Sigmoid colon (tissue), 7 donors: Measurements from ENCODE around the gene MAPT. TPM values are rescaled to one million over a fixed set of nuclear protein-coding genes. Genes with fewer than 3 reads are reported as not detected.

ENCODE experiments used
- DNase-seq: peaks from one replicate; pipeline ENCODE4 v3.0.0-alpha.2; 2019
- H3K27ac ChIP-seq, 4 donors: fragments of 200-600 bp; sonication (generic); one replicate each; pipeline ENCODE4 v1.5.1; 2016 to 2019; ENCODE audit warnings: mild to moderate bottlenecking in 1 of 4
- H3K27me3 ChIP-seq, 3 donors: fragments of 200-600 bp; sonication (generic); one replicate each; pipeline ENCODE4 v1.5.1; 2019; ENCODE audit warnings: mild to moderate bottlenecking in 1 of 3
- H3K36me3 ChIP-seq, 4 donors: fragments of 200-600 bp; sonication (generic); one replicate each; pipeline ENCODE4 v1.5.1; 2016 to 2019
- H3K4me1 ChIP-seq, 4 donors: fragments of 200-600 bp; sonication (generic); one replicate each; pipeline ENCODE4 v1.5.1; 2017 to 2019
- H3K4me3 ChIP-seq, 4 donors: fragments of 200-600 bp; sonication (generic); one replicate each; pipeline ENCODE4 v1.5.1; 2017 to 2019; ENCODE audit warnings: mild to moderate bottlenecking in 2 of 4, moderate library complexity in 1 of 4
- H3K9me3 ChIP-seq, 4 donors: fragments of 200-600 bp in 3 of 4; sonication (generic) in 3 of 4; one replicate each; pipeline versions ENCODE4 v1.5.1 to v1.6.1; 2013 to 2019
- EP300 ChIP-seq, 4 donors: sonication (generic); formaldehyde crosslinking; IDR thresholded peaks; one replicate each; pipeline ENCODE4 v1.6.1; 2017; ENCODE audit warnings: antibody characterized with exemption in 4 of 4
- POLR2A ChIP-seq, 2 donors: fragments of 450-650 bp; IDR thresholded peaks; one replicate each; pipeline ENCODE4 v1.6.1; 2016; ENCODE audit warnings: antibody characterized with exemption in 2 of 2, mild to moderate bottlenecking in 2 of 2, moderate library complexity in 2 of 2
- POLR2AphosphoS5 ChIP-seq, 4 donors: sonication (generic); formaldehyde crosslinking; IDR thresholded peaks; one replicate each; pipeline ENCODE4 v1.6.1; 2017; ENCODE audit warnings: antibody characterized with exemption in 4 of 4
- WGBS, 2 donors: extraction: QIAGEN DNeasy Blood & Tissue Kit; methylation state at CpG; one replicate each; pipeline ENCODE4 v1.1.7; 2013; 5-methylcytosine and 5-hydroxymethylcytosine counted together
- intact Hi-C: fragments of 100-400 bp; cut with DNase I; formaldehyde crosslinking; loops from one replicate; pipeline ENCODE4 v1.15.1; 2023
- polyA plus RNA-seq, 3 donors: library from polyadenylated mRNA; stranded (reverse); fragments of 200-250 nt; gene quantifications; one replicate each; pipeline ENCODE4 v1.2.3, GENCODE V29; 2013
- total RNA-seq, 4 donors: library from RNA; depleted of rRNA; stranded (reverse); fragments of >200 nt; gene quantifications; one replicate each; pipeline ENCODE4 v1.1.0, GENCODE V29; 2016
- TF ChIP-seq, protein P1 (sequence below), 4 experiments: fragments of 450-650 bp in 3 of 4; fragments of 200-600 bp in 1 of 4; IDR thresholded peaks; one replicate each; pipeline ENCODE4 v1.5.1; 2016 to 2019; ENCODE audit warnings: antibody characterized with exemption in 4 of 4, mild to moderate bottlenecking in 3 of 4, moderate library complexity in 2 of 4
- donor health status: healthy with polysubstance abuse.
- donor health status: Bipolar disorder and iron deficiency.
- donor health status: healthy.

The MAPT gene
- total and polyA plus RNA-seq, 7 donors = 0.60 to 20.5 (median 10.9) TPM; not detected in 1

DNA sequence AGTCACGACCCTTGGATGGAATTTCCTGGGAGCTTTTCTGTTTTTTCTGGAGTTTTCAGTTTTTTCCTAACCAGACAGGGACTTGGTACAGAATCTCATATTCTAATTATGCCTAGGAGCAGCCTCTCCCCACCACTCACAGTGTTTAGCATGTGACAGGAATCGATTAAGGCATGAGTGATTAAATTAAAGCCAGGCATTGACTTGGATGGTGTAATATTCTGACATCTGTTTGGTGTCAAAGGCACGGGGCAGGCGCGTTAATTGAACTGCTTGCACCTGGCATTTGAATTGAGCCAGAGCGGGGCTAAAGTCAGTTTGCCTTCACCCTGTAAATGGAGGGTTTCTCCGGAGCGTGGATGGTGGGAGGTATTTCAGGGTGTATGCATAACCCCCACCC, 11.9 kb downstream of the MAPT start:
- H3K27me3 ChIP-seq = no peaks in the 10 kb centered on the region
- H3K27ac ChIP-seq = no peak overlapping the region
- 41 to 66% methylated on average over 8 of the region's 8 CpGs for WGBS, 2 donors
- H3K4me3 ChIP-seq = no peak overlapping the region
- H3K9me3 ChIP-seq = no peaks in the 10 kb centered on the region
- TF ChIP-seq, protein P1, sequence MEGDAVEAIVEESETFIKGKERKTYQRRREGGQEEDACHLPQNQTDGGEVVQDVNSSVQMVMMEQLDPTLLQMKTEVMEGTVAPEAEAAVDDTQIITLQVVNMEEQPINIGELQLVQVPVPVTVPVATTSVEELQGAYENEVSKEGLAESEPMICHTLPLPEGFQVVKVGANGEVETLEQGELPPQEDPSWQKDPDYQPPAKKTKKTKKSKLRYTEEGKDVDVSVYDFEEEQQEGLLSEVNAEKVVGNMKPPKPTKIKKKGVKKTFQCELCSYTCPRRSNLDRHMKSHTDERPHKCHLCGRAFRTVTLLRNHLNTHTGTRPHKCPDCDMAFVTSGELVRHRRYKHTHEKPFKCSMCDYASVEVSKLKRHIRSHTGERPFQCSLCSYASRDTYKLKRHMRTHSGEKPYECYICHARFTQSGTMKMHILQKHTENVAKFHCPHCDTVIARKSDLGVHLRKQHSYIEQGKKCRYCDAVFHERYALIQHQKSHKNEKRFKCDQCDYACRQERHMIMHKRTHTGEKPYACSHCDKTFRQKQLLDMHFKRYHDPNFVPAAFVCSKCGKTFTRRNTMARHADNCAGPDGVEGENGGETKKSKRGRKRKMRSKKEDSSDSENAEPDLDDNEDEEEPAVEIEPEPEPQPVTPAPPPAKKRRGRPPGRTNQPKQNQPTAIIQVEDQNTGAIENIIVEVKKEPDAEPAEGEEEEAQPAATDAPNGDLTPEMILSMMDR (IDR thresholded peaks at IDR 0.05) = no peak
- no peak for TF ChIP-seq POLR2AphosphoS5 (IDR thresholded peaks at IDR 0.05)
- TF ChIP-seq POLR2A (IDR thresholded peaks at IDR 0.05) = no peak
- TF ChIP-seq EP300 (IDR thresholded peaks at IDR 0.05) = no peak
- DNase-seq = no peak
- no peaks in the 10 kb centered on the region for H3K4me1 ChIP-seq
- intact Hi-C loops = no loop called here
- H3K36me3 ChIP-seq = no peaks in the 10 kb centered on the region

DNA sequence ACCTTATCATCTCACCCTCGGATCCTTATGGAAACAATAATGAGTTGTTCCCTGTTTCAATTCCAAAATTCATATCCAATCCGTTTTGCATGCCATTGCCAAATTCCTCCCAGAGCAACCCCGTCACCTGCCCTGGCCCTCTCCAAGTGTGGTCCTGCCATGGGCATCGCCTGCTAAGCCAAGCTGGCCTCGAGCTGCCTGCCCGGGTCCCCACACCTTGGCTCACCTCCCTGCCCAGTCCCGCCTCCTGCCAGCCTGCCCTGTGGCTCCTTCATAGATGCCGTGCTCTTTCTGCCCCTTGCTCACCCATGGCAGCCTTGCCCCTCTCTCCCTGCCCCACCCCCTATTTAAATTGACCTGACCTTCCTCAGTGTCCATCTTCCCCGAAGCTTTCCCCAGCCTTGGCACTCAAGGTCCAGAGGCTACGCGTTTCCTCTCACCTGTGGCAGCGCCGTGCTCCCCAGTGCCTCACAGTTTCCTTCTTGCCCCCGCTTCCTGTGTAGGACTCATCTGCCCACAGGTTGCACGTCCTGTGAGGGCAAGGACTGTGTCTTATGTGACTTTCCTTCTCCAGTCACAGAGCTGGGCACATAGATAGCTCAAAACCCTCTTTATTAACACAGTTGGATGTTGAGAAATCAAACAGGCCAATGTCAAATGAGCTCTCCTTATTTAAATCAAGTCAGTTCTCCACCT, 12.7 kb downstream of the MAPT start:
- WGBS, 2 donors = 72 to 75% methylated on average over 15 of the region's 15 CpGs
- Histone ChIP-seq H3K27me3 (no peaks in the 10 kb centered on the region), H3K4me1 (no peaks in the 10 kb centered on the region), H3K4me3 (no peak overlapping the region), H3K27ac (no peak overlapping the region), H3K9me3 (no peaks in the 10 kb centered on the region), H3K36me3 (no peaks in the 10 kb centered on the region)
- intact Hi-C loops = no loop called here
- TF ChIP-seq, protein P1 (IDR thresholded peaks at IDR 0.05) = no peak
- TF ChIP-seq EP300 (IDR thresholded peaks at IDR 0.05) (no peak), POLR2AphosphoS5 (IDR thresholded peaks at IDR 0.05) (no peak), POLR2A (IDR thresholded peaks at IDR 0.05) (no peak)
- DNase-seq = no peak

DNA sequence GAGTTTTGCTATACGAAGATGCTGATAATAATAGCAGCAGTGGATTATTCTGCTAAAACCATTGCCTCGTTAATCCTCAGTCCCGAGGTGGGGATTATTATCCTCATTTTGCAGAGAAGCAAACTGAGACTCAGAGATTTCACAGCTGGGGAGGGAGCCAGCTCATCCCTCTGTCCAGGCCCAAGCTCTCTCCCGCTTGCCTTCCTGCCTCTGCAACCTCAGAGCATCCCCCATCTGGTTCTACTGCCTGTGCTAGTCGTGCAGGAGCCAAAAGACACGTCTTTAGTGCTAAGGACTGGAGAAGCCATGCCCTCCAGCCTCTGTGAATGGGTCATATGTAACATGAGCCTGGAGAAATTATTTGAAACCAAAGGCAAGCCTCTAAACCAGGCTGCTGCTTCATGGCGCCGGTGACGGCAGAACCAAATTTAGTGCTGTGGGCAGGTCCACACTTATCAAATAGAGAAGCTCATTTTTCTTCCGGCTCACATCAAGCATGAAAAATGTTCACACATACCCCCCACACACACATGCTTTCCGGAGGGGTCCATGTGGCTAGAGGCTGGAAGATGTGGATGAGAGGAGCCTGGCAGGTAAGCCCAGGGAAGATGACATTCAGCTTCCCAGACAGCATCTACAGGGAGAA, 13.5 kb downstream of the MAPT start:
- Histone ChIP-seq H3K36me3 (no peaks in the 10 kb centered on the region), H3K9me3 (peaks cover 0 to 3% (median 0%) of the 10 kb centered on the region in 4 donors), H3K4me1 (no peaks in the 10 kb centered on the region), H3K27me3 (no peaks in the 10 kb centered on the region), H3K4me3 (no peak overlapping the region), H3K27ac (no peak overlapping the region)
- intact Hi-C loops = no loop called here
- no peak for DNase-seq
- no peak for TF ChIP-seq POLR2AphosphoS5 (IDR thresholded peaks at IDR 0.05)
- no peak for TF ChIP-seq POLR2A (IDR thresholded peaks at IDR 0.05)
- WGBS, 2 donors = 67 to 72% methylated on average over 11 of the region's 11 CpGs

DNA sequence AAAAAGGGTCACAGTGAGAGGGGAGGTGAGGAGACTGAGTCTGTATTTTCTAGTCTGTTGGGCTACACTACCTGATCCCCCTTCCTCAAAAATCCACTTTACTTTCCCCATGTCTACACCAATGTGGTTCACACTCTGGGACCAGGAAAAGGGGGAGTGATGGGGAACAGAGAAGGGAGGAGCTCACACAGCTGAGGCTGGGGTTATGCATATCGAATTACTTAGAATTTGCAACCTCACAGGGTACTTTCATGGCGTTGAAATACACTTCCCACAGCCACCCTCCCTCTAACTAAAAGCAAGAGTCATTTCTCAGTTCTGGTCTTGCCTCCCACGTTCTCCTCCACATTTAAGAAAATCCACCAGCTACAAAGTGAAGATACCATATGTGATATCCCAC, 14.1 kb downstream of the MAPT start:
- no peak overlapping the region for H3K27ac ChIP-seq
- no peaks in the 10 kb centered on the region for H3K4me1 ChIP-seq
- 30 to 41% methylated on average over 3 of the region's 3 CpGs for WGBS, 2 donors
- TF ChIP-seq POLR2A (IDR thresholded peaks at IDR 0.05) = no peak
- no peak for TF ChIP-seq POLR2AphosphoS5 (IDR thresholded peaks at IDR 0.05)
- no peak for TF ChIP-seq EP300 (IDR thresholded peaks at IDR 0.05)
- TF ChIP-seq, protein P1 (IDR thresholded peaks at IDR 0.05) = no peak
- intact Hi-C loops = no loop called here
- H3K36me3 ChIP-seq = no peaks in the 10 kb centered on the region
- DNase-seq = no peak
- H3K9me3 ChIP-seq = peaks cover 0 to 3% (median 0%) of the 10 kb centered on the region in 4 donors
- H3K4me3 ChIP-seq = no peak overlapping the region
- no peaks in the 10 kb centered on the region for H3K27me3 ChIP-seq

DNA sequence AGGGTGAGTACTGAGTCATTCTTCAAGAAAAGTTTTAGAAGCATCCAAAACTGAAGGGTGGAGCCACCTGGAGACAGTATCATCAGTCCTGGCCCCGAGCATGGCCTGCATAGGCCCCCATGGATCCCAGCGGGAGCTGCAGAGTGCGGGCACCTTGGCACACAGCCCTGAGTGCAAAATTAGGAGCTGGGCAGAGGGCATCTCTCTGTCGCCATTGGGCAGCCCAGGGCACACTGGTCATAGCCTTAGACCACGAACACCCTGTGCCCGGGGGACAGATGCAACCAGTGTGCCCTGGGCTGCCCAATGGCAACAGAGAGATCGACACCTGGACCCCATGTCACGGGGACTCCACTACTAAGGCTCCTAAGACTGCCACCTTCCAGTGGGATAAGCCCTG, 14.6 kb downstream of the MAPT start:
- WGBS, 2 donors = 82 to 88% methylated on average over 8 of the region's 8 CpGs
- Histone ChIP-seq H3K36me3 (no peaks in the 10 kb centered on the region), H3K4me3 (no peak overlapping the region), H3K4me1 (no peaks in the 10 kb centered on the region), H3K27ac (no peak overlapping the region), H3K9me3 (peaks cover 0 to 3% (median 0%) of the 10 kb centered on the region in 4 donors), H3K27me3 (no peaks in the 10 kb centered on the region)
- no peak for DNase-seq
- intact Hi-C loops = no loop called here
- TF ChIP-seq POLR2A (IDR thresholded peaks at IDR 0.05) = no peak
- TF ChIP-seq POLR2AphosphoS5 (IDR thresholded peaks at IDR 0.05) = no peak
- TF ChIP-seq, protein P1 (IDR thresholded peaks at IDR 0.05) = no peak
- TF ChIP-seq EP300 (IDR thresholded peaks at IDR 0.05) = no peak
